Parathyroid adenoma (tissue), 2 donors: ENCODE data around the gene RASAL2.
A peak's percentile ranks its signal among the peaks of the same experiment; 100 is the strongest.

Experiments
- H2AFZ ChIP-seq: fragments of 300-600 bp; sonication (generic); one replicate; pipeline ENCODE4 v1.7.0; 2017; ENCODE audit warnings: antibody characterized with exemption, mild to moderate bottlenecking
- H3K27ac ChIP-seq: fragments of 300-600 bp; sonication (generic); one replicate; pipeline ENCODE4 v1.7.0; 2017
- H3K27me3 ChIP-seq: fragments of 300-600 bp; sonication (generic); one replicate; pipeline ENCODE4 v1.7.0; 2017; ENCODE audit warnings: low read length; ENCODE audit not compliant: control insufficient read depth, insufficient read depth
- H3K36me3 ChIP-seq: fragments of 300-600 bp; sonication (generic); one replicate; pipeline ENCODE4 v1.7.0; 2017; ENCODE audit warnings: low read length; ENCODE audit not compliant: control insufficient read depth, insufficient read depth
- H3K4me1 ChIP-seq: fragments of 300-600 bp; sonication (generic); one replicate; pipeline ENCODE4 v1.7.0; 2017; ENCODE audit warnings: control low read depth
- H3K4me2 ChIP-seq: fragments of 300-600 bp; sonication (generic); one replicate; pipeline ENCODE4 v1.7.0; 2017; ENCODE audit warnings: low read length
- H3K4me3 ChIP-seq: fragments of 300-600 bp; sonication (generic); one replicate; pipeline ENCODE4 v1.7.0; 2017; ENCODE audit warnings: low read depth, low read length
- H3K79me2 ChIP-seq: fragments of 300-600 bp; sonication (generic); one replicate; pipeline ENCODE4 v1.7.0; 2017; ENCODE audit warnings: control low read depth
- H3K9ac ChIP-seq: fragments of 300-600 bp; sonication (generic); one replicate; pipeline ENCODE4 v1.7.0; 2017; ENCODE audit warnings: mild to moderate bottlenecking
- H3K9me3 ChIP-seq: fragments of 300-600 bp; sonication (generic); one replicate; pipeline ENCODE4 v1.7.0; 2017; ENCODE audit warnings: low read length; ENCODE audit not compliant: control insufficient read depth
- TF ChIP-seq, protein P1 (sequence below): fragments of 300-600 bp; sonication (generic); IDR thresholded peaks from one replicate; pipeline ENCODE4 v1.7.0; 2017; ENCODE audit warnings: antibody characterized with exemption, mild to moderate bottlenecking
- donor health status: primary hyperparathyroidism.

The RASAL2 gene

GRCh38 chr1:178528953-178529335 lies 435.0 kb downstream of the RASAL2 start:
- no peaks in the 10 kb centered on the region for H3K27me3 ChIP-seq
- TF ChIP-seq, protein P1, sequence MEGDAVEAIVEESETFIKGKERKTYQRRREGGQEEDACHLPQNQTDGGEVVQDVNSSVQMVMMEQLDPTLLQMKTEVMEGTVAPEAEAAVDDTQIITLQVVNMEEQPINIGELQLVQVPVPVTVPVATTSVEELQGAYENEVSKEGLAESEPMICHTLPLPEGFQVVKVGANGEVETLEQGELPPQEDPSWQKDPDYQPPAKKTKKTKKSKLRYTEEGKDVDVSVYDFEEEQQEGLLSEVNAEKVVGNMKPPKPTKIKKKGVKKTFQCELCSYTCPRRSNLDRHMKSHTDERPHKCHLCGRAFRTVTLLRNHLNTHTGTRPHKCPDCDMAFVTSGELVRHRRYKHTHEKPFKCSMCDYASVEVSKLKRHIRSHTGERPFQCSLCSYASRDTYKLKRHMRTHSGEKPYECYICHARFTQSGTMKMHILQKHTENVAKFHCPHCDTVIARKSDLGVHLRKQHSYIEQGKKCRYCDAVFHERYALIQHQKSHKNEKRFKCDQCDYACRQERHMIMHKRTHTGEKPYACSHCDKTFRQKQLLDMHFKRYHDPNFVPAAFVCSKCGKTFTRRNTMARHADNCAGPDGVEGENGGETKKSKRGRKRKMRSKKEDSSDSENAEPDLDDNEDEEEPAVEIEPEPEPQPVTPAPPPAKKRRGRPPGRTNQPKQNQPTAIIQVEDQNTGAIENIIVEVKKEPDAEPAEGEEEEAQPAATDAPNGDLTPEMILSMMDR = no peak
- H3K36me3 ChIP-seq = no peaks in the 10 kb centered on the region
- H3K9ac ChIP-seq = no peak overlapping the region
- no peaks in the 10 kb centered on the region for H3K79me2 ChIP-seq
- H3K4me1 ChIP-seq = no peaks in the 10 kb centered on the region
- no peaks in the 10 kb centered on the region for H3K9me3 ChIP-seq
- H2AFZ ChIP-seq = no peak overlapping the region
- no peak overlapping the region for H3K4me2 ChIP-seq
- H3K27ac ChIP-seq = no peak overlapping the region
- H3K4me3 ChIP-seq = no peak overlapping the region

GRCh38 chr1:178529364-178530036 lies 435.6 kb downstream of the RASAL2 start:
- no peak overlapping the region for H3K9ac ChIP-seq
- H3K79me2 ChIP-seq = no peaks in the 10 kb centered on the region
- TF ChIP-seq, protein P1 = no peak
- no peaks in the 10 kb centered on the region for H3K9me3 ChIP-seq
- H3K27me3 ChIP-seq = no peaks in the 10 kb centered on the region
- no peak overlapping the region for H2AFZ ChIP-seq
- no peak overlapping the region for H3K27ac ChIP-seq
- H3K4me3 ChIP-seq = no peak overlapping the region
- H3K4me2 ChIP-seq = no peak overlapping the region
- no peaks in the 10 kb centered on the region for H3K4me1 ChIP-seq
- H3K36me3 ChIP-seq = no peaks in the 10 kb centered on the region

- H3K4me1 ChIP-seq = no peaks in the 10 kb centered on the region
- TF ChIP-seq, protein P1 = no peak
- no peaks in the 10 kb centered on the region for H3K79me2 ChIP-seq
- no peak overlapping the region for H3K27ac ChIP-seq
- H3K4me3 ChIP-seq = no peak overlapping the region
- no peaks in the 10 kb centered on the region for H3K36me3 ChIP-seq
- no peak overlapping the region for H3K4me2 ChIP-seq
- no peaks in the 10 kb centered on the region for H3K9me3 ChIP-seq
- no peak overlapping the region for H2AFZ ChIP-seq
- no peaks in the 10 kb centered on the region for H3K27me3 ChIP-seq
- no peak overlapping the region for H3K9ac ChIP-seq
These were observed 436.1 kb downstream of the RASAL2 start for GRCh38 chr1:178530037-178530402.

- TF ChIP-seq, protein P1 = no peak
These were observed 436.6 kb downstream of the RASAL2 start for GRCh38 chr1:178530502-178530901.

GRCh38 chr1:178531887-178532286 lies 438.0 kb downstream of the RASAL2 start:
- Histone ChIP-seq H3K4me2 (no peak overlapping the region), H3K36me3 (no peaks in the 10 kb centered on the region), H3K4me1 (no peaks in the 10 kb centered on the region), H3K27me3 (no peaks in the 10 kb centered on the region), H2AFZ (peak overlapping the region; percentile 47), H3K27ac (no peak overlapping the region), H3K4me3 (no peak overlapping the region), H3K79me2 (no peaks in the 10 kb centered on the region), H3K9ac (no peak overlapping the region), H3K9me3 (no peaks in the 10 kb centered on the region)
- TF ChIP-seq, protein P1 = no peak

More at GRCh38 chr1:178530502-178530901, 436.6 kb downstream of the RASAL2 start:
- H3K36me3 ChIP-seq = no peaks in the 10 kb centered on the region
- no peak overlapping the region for H3K27ac ChIP-seq
- H3K9ac ChIP-seq = no peak overlapping the region
- no peaks in the 10 kb centered on the region for H3K9me3 ChIP-seq
- no peak overlapping the region for H3K4me3 ChIP-seq
- no peaks in the 10 kb centered on the region for H3K27me3 ChIP-seq
- H3K4me2 ChIP-seq = no peak overlapping the region
- no peaks in the 10 kb centered on the region for H3K79me2 ChIP-seq
- no peak overlapping the region for H2AFZ ChIP-seq
- H3K4me1 ChIP-seq = no peaks in the 10 kb centered on the region
